Stimulated activated CD4-positive, alpha-beta T cell treated with anti-CD3 and anti-CD28 coated beads, Interleukin-2, amount 100 ng/mL, for 4 hours (primary cell): Measurements from ENCODE around the gene PDZD8.

Source experiments
- DNase-seq: peaks from one replicate; pipeline ENCODE4 v3.0.0-alpha.2; 2020; ENCODE audit warnings: low read depth

The PDZD8 gene

GRCh38 chr10:117390420-117390819 lies 15.2 kb upstream of the PDZD8 start:
- no peak for DNase-seq

- no peak for DNase-seq
These were observed 11.6 kb upstream of the PDZD8 start for GRCh38 chr10:117386805-117387204.

GRCh38 chr10:117382861-117383260 lies 7.6 kb upstream of the PDZD8 start:
- no peak for DNase-seq

- DNase-seq = no peak
These were observed 507 bp downstream of the PDZD8 start for GRCh38 chr10:117374506-117375359.

GRCh38 chr10:117373823-117374505 lies 1.3 kb downstream of the PDZD8 start:
- DNase-seq = no peak

GRCh38 chr10:117370205-117370604 lies 5.0 kb downstream of the PDZD8 start:
- DNase-seq = no peak

- no peak for DNase-seq
These were observed 7.5 kb downstream of the PDZD8 start for GRCh38 chr10:117367718-117368117.

GRCh38 chr10:117366741-117367140 lies 8.5 kb downstream of the PDZD8 start:
- DNase-seq = no peak

GRCh38 chr10:117365612-117366011 lies 9.6 kb downstream of the PDZD8 start:
- no peak for DNase-seq

- DNase-seq = no peak
These were observed 10.9 kb downstream of the PDZD8 start for GRCh38 chr10:117364110-117364960.

GRCh38 chr10:117363028-117363427 lies 12.2 kb downstream of the PDZD8 start:
- DNase-seq = no peak

- no peak for DNase-seq
These were observed 12.9 kb downstream of the PDZD8 start for GRCh38 chr10:117362313-117362712.

- no peak for DNase-seq
These were observed 14.1 kb downstream of the PDZD8 start for GRCh38 chr10:117360994-117361667.

- no peak for DNase-seq
These were observed 15.2 kb downstream of the PDZD8 start for GRCh38 chr10:117360016-117360415.

- DNase-seq = no peak
These were observed 20.2 kb downstream of the PDZD8 start for GRCh38 chr10:117355072-117355471.

- DNase-seq = no peak
These were observed 21.6 kb downstream of the PDZD8 start for GRCh38 chr10:117353684-117354083.

GRCh38 chr10:117352724-117353123 lies 22.5 kb downstream of the PDZD8 start:
- DNase-seq = no peak

- no peak for DNase-seq
These were observed 23.2 kb downstream of the PDZD8 start for GRCh38 chr10:117351996-117352395.

GRCh38 chr10:117351558-117351957 lies 23.7 kb downstream of the PDZD8 start:
- no peak for DNase-seq

- no peak for DNase-seq
These were observed 24.3 kb downstream of the PDZD8 start for GRCh38 chr10:117350909-117351308.

GRCh38 chr10:117348236-117348635 lies 27.0 kb downstream of the PDZD8 start:
- no peak for DNase-seq

- DNase-seq = no peak
These were observed 28.7 kb downstream of the PDZD8 start for GRCh38 chr10:117346574-117346973.
